HG03565 (cell line): ENCODE measurements around the gene HMCN1.
"Not testable (repeated sequence)": the region's sequence is repeated elsewhere in the genome, so short reads cannot be mapped to it uniquely, and the experiment has no call there.

Source experiments
- ATAC-seq: cut with Tn5 transposase; IDR thresholded peaks from one replicate; pipeline ENCODE4 v1.9.1; 2021; ENCODE audit warnings: mild to moderate bottlenecking, moderate library complexity; ENCODE audit not compliant: unreplicated experiment

Gene HMCN1

DNA sequence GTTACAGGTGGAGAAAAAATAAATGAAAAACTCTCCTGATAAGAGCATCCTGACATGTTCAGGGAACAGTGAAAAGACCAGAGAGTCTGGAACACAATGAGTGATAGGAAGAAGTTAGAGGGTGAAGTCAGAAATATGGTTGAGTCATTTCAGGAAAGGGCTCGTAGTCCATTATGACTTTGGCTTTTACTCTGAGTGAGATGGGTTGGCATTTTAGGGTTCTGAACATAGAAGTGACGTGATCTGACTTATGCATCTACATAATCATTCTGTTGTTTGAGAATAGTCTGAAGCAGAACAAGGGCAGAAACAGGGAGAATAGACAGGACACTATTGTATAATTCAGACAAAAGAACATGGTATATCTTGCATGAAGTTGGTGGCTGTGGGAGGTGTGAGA is 5.8 kb downstream of the HMCN1 start:
- ATAC-seq, result peak; percentile 88

DNA sequence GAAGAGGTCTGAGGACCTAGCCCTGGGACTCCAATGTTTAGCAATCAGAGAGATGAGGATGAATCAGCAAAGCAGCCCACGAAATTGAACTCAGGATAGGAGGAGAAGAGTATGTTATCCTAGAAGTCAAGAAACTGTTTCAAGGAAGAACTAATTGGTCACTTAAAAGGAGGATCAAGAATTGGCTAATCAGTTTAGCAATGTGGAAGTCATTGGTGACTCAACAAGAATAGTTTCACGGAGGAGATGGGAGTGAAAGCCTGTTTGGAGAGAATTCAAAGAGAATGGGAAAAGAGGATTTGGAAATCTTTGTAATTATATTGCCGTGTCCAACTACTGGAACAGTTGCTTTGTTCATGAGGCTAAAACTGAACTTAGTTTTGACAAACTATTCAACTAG is 7.4 kb downstream of the HMCN1 start:
- no peak for ATAC-seq

DNA sequence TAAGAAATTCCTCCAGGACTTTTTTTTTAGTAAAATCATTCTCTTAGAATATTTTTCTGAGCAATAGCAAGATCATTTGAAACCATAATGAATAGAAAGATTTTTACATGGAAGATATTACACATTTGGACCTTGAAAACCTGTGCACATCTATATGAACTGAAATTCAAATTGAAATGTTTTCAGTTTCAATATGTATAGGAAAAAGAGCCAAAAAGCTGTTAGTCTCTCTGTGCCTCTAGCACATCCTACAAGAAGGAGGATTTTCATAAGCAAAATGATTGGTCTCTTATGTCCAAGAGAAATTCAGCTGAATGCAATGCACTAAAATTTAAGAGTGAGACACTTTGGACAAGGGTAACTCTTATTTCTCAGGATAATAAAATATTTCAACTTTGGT is 8.2 kb downstream of the HMCN1 start:
- no peak for ATAC-seq

DNA sequence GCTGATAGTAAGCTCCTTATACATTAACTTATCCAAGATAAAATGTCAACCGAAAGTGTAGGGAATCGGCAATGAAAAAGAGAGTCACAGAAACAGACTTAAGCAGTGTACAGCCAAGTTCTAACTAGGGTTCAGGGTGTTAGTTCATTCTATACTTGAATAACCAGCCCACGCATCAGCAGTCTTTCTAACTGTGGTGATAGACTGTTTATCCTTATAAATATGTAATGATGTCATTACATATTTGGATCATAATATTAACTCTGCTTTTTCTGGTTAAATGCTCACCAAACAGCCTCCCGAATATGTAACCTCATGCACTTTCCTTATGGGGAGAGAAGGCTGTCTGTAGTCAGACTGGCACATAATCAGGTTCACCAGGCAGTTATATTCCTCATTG is 11.0 kb downstream of the HMCN1 start:
- ATAC-seq, result no peak

DNA sequence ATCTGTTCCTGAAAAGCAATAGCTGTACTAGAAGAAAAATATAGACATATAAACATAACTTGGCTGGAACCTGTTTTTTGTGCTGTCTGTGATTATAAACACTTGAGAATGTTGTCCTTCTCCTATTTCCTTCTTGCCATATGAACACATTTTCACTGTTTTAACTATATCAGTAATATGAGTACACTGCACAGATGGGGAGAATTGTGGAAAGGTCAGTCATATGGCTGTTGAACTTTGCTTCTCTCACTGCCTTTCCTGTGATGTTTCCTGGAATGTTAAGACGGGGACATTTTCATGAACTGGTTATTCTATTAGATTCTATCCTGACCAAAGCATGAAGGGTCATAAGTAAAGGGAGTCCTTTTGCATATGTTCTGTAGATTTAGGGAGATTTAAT is 24.9 kb downstream of the HMCN1 start:
- ATAC-seq, result no peak

DNA sequence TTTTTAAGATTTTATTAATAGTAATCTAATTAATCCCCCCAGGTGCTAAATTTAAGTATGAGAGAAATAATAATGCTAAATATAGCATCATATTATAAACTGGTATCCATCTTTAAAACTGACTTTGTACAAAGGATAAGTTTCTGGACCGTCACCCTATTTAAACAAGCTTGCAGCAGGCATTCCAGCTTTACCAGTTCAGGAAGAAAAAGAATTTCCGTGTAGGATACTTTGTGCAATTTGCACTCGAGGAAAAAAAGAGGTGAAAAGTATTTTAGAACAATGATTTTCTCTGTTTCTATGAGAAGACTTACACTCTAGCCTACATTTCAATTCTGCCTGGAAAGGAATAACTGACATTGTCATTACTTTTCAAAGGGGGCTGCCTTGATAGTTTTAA is 27.6 kb downstream of the HMCN1 start:
- no peak for ATAC-seq

DNA sequence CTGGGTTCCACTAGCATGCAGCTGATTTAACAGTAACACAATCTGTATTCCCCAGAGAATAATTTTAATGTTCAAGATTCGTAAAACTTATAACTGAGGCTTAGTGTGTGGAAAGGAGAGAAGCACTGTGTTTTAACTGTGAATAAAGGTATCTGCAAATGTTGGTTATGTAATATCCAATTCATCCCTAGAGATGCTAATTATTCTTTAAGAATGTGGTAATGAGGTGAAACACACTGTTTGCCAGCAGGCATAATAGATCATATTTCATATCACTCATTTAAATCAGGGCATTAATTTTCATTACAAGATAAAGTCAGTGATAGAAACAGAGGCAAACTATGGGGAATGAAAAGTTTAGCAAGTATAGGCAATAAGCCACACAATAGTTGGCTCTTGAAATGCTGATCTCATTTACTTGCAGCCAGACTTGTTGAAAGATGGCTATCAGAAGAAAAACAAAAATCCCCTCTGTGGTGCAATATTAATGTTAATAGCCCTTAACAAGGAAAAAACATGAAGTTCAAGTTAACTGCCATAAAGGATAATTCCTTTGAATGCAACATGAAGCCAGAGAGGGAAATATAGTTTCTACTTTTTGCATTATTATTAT is 33.4 kb downstream of the HMCN1 start:
- no peak for ATAC-seq

DNA sequence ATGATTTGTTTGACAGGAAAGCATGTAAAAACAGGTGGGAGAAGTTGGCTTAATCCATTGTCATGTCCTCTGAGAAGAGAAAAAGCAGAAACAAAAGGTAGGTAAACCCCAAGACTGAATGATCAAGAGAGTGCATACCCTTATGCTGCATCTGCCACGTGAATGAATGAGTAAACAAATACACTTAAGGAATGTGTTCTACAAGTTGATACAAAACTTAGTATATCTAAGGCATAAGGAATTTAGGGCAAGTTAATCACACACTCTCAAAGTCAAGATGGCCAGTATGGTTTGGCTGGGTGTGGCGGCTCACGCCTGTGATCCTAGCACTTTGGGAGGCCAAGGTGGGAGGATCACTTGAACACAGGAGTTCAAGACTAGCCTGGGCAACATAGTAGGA is 34.2 kb downstream of the HMCN1 start:
- no peak for ATAC-seq

DNA sequence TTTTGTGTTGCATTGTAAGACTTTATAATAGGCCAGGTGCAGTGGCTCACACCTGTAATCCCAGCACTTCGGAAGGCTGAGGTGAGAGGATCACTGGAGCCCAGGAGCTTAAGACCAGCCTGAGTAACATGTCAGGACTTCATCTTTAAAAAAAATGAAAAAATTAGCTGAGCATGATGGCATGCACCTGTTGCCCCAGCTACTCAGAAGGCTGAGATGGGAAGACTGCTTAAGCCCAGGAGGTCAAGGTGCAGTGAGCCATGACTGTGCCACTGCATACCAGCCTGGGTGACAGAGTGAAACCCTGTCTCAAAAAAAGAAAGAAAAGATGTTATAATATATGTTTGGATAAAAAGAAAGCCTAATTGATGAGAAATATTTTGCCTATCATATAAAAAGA is 34.9 kb downstream of the HMCN1 start:
- no peak for ATAC-seq

DNA sequence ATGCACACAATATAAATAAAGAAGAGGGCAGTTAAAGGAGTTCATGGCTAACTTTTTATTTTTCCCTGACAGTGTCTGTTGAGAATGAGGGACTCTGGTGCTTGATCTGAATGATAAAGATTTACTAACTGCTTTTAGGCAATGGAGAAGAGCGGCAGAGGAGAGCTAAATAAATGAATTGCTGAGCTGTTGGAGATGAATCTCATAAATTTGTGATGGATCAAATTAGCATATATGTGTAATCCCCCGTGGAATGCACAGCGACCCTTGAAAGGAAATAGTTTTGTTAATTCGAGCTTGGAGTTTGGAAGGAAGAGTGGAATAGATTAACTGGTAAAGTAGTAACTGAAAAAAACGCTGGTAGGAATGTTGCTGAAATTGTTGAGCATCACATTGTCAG is 40.2 kb downstream of the HMCN1 start:
- ATAC-seq, result no peak

DNA sequence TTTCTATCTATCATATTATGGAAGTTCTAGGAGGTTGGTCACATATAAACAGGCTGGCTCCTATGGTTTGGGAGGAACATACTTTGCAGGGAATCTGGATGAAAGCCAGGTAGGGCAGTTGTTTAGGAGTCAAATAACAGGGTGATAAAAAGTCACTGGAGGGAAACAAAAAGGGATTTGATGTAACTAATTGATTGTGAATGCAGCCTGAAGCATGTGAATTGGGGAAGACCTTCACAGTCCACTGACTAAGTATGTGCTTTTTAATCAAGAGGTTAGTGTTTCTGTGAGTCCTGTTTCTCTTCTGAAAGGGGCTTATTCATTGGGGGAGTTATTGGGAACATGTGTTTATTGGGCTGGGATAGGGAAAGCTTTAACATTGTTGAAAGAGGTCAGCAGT is 41.3 kb downstream of the HMCN1 start:
- ATAC-seq, result no peak

DNA sequence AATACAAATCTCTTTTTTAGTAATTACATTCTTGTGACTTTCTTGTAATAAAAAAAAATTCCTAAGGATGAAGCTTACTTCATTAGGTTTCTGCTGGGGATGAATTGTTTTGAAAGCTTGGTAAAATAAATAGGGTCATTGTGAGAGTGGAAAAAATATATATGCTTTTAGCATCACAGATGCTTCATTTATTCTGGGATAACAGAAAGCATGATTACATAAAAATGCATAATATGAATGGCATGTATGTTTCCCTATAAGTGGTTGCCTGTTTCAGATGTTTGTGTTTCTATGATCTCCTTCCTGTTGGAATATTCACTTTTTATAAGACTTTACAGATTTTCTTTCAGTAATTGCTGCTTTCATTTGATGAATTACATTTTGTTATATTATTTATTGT is 42.3 kb downstream of the HMCN1 start:
- ATAC-seq, result no peak

DNA sequence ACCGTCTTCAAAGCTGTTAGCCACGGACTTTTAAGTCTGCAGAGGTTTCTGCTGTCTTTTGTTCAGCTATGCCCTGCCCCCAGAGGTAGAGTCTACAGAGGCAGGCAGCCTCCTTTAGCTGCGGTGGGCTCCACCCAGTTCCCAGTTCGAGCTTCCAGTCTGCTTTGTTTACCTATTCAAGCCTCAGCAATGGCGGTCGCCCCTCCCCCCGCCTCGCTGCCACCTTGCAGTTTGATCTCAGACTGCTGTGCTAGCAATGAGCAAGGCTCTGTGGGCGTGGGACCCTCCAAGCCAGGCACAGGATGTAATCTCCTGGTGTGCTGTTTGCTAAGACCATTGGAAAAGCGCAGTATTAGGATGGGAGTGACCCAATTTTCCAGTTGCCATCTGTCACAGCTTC is 49.7 kb downstream of the HMCN1 start:
- not testable (repeated sequence) for ATAC-seq

DNA sequence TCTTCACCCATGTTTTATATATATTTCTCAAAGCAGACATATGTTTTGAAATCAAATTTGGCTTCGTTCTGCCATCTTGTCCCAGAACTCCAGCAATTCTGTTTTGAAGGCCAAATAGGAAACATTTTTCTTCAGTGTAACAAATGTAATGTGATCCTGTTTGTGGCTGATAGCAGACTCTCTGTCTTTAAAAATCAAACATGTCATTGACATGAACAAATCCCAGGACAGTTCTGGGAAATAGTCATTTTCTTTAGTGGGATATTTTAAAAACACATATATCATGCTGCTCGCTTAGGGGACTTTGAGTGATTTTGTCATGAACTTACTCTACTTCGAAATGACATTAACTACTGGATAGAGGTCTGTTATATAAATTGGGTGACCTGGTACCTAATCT is 51.4 kb downstream of the HMCN1 start:
- ATAC-seq, result no peak

DNA sequence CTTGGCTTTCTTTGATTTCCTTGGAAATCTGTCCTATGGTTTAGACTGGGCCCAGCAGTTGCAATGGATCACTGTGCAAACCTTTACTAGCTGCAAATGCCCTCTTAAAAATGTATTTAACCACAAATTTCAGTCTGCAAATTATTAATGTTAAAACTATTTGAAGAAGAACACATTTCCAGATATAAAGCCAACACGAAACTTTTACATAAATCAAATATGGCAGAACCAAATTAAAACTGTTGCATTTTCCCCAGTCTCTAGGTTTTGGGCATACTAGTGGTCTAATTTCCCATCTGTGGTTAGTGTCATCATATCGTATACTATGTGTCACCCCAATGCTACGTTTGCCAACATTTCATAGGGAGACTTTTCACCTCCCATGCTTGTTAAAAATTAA is 52.3 kb downstream of the HMCN1 start:
- ATAC-seq, result no peak

DNA sequence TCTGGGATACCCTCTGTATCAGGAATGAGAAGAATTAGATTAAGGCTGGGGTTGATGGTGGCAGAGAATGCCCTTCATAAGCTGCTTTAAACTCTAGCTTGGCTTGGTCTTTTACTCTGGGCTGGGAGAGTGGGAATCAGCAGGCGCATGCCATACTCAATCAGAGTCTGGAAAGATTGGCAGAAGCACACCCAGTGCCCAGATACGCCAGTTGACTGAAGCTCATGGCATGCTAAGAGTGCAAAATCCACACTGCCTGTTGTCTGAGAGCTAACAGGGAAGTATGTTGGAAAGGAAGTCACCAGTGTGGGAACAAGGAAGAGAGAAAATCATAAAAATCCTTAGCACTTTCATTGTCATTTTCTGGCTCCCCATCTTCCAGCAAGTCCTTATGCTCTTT is 53.0 kb downstream of the HMCN1 start:
- ATAC-seq, result no peak

DNA sequence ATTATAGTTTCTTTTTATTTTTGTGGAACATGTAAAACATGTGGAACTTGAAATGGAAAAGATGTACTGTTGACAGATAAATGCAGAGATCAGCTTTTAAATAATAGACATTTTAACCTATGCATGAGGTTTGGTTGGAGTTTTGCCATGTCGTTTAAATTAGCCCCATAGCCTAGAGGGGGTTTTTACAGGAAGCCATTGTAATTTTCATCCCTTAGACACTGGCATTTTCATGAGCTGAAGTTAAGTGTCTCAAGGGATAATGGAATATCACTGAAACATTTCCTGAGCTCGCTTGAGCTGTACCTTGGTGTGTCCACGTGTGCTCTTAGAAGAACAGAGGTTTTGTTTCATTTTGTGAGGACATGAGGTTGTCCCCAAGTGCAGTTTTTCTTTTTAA is 54.2 kb downstream of the HMCN1 start:
- ATAC-seq, result no peak

DNA sequence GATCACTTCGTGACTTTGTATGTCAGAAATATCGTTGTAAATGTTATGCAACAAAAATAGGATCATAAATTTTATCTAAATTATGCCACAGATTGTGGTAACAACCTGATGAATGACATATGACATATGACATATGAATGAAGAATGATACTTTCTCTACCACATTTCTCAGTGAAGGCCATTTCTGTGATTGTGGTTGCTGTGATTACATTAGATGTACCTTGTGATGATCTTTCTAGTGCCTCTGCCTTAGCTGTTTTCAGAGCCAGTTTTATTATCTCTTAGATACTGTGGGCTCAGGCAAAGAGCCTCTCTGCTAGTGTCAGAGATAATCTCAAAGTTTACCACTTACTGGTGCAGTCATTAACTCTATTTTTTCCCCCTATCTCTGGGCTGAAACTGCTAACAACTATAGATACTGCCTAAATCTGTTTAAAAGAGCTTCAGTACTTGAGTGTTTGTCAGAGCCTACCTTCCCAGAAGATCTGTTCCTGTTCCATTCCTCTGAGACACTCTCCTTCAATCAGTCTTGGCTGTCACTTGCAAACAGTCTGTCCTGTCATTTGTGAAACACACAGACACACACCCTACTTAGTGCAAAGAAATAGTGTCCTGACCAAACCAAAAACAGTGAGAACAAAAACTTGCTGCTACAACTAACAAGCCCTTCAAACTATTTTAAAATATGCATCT is 55.5 kb downstream of the HMCN1 start:
- ATAC-seq, result no peak

DNA sequence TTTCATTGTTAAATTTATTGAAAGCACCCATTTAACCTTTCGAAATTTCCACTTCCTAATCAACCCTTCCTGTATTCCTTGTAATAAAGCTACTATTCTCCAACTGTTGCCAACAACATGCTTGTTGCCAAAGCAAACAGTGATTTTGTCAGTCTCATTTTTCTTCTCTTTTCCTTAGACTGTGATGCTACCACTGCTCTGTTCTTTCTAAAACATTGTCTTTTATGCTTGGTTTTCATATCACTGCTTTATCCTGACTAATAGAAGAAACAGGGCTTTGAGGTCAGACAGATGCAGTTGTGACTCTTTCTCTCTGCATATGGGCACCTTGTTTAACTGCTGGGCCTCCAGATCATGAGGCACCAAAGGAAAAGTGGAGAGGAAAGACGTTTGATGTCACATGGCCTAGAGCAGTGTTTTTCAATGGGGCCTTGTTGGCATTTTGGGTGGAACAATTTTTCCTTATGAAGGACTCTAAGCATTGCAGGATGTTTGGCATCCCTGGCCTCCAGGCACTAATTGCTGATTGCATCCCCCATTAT is 56.1 kb downstream of the HMCN1 start:
- no peak for ATAC-seq

DNA sequence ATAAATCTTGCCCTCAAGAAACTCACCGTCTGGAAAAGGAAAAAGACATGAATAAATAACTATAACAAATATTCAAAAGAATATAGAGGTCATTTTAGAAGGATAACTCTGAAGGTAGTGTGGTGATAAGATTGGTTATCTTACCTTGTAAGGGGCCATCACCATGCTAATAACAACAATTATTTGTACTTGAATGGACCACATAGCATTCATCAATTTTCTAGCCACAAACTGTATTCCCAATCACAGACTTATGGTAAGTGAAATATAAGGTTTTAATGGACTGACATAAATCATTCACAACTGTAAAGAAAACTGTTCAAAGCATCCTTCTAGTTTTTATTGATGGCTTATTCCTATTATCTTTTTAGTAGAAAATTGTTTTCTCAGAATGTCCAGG is 57.8 kb downstream of the HMCN1 start:
- no peak for ATAC-seq

DNA sequence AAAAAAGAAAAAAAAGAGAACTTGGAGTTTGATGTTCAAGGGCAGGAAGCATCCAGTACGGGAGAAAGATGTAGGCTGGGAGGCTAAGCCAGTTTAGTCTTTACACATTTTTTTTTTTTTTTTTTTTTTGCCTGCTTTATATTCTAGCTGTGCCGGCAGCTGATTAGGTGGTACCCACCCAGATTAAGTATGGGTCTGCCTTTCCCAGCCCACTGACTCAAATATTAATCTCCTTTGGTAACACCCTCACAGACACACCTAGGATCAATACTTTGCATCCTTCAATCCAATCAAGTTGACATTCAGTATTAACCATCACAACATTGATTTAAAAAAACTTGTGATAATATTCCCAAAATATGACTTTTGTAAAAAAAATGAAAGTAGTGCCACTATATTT is 60.3 kb downstream of the HMCN1 start:
- not testable (repeated sequence) for ATAC-seq

DNA sequence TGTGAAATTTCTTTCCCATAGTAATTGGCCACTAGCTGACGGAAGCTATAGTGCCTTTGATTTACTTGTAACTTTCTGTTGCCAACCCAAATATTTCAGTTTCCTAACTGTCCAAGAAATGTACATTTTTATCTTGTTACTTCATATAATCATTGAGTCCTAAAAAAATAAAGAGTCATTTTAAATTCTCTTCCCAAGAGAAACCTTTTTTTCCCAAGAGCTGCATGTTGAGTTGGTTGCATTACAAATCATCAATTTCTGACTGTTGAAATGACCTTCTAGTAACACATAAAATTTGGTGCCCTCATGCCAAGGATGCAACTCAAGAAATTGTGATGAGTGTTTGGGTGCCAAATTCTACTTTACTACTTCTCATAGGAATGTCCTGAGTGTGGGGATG is 61.0 kb downstream of the HMCN1 start:
- ATAC-seq, result no peak

DNA sequence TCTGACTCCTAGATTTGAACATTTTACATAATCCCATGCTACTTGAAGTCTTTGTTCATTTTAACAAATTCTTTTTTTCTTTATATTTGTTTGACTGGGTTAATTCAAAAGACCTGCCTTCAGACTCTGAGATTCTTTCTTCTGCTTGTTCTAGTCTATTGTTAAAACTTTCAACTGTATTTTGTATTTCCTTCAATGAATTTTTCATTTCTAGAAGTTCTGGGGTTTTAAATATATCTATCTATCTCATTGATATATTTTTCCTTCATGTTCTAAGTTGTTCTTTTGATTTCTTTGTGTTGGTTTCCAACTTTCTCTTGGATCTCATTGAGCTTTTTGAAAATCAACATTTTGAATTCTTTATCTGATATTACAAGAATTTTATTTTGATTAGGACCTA is 64.3 kb downstream of the HMCN1 start:
- no peak for ATAC-seq
